Natural killer cell (primary cell): Measurements from ENCODE around the gene BFSP1. TPM values are rescaled to one million over a fixed set of nuclear protein-coding genes. Genes with fewer than 3 reads are reported as not detected.

Experiments
- ATAC-seq, 3 donors: fragments of 150-1000 bp in 2 of 3; fragments of 200-7000 bp in 1 of 3; cut with Tn5 transposase; 1 replicate in 1 of 3; 2 replicates in 2 of 3; pipeline ENCODE4 v1.10.0; 2021; ENCODE audit warnings: mild to moderate bottlenecking in 2 of 3, moderate library complexity in 2 of 3
- DNase-seq, 2 donors: peaks; one replicate each; pipeline versions ENCODE4 v3.0.0 to v3.0.0-alpha.2; 2013 to 2021; ENCODE audit warnings: mixed read lengths in 1 of 2
- H3K27ac ChIP-seq: one replicate; pipeline ENCODE4 v1.5.1; 2013; ENCODE audit warnings: mild to moderate bottlenecking, low read length
- H3K27me3 ChIP-seq: one replicate; pipeline ENCODE4 v1.6.1; 2013; ENCODE audit warnings: low read length; ENCODE audit not compliant: control insufficient read depth, insufficient read depth
- H3K36me3 ChIP-seq: one replicate; pipeline ENCODE4 v1.6.1; 2013; ENCODE audit warnings: low read length; ENCODE audit not compliant: control insufficient read depth, insufficient read depth
- H3K4me1 ChIP-seq: one replicate; pipeline ENCODE4 v1.6.1; 2013; ENCODE audit warnings: low read length; ENCODE audit not compliant: control insufficient read depth, insufficient read depth
- H3K4me3 ChIP-seq: one replicate; pipeline ENCODE4 v1.5.1; 2013; ENCODE audit warnings: low read length
- H3K9me3 ChIP-seq: one replicate; pipeline ENCODE4 v1.6.1; 2013; ENCODE audit warnings: low read length; ENCODE audit not compliant: control insufficient read depth, insufficient read depth
- H3K27ac Mint-ChIP-seq, 2 donors: one replicate each; pipeline ENCODE4 v1.8.0; 2022; ENCODE audit warnings: mild to moderate bottlenecking in 2 of 2, mixed read lengths in 2 of 2, moderate library complexity in 1 of 2
- H3K27me3 Mint-ChIP-seq, 2 donors: one replicate each; pipeline ENCODE4 v1.8.0; 2022; ENCODE audit warnings: low read depth in 2 of 2, mixed read lengths in 2 of 2
- H3K36me3 Mint-ChIP-seq: one replicate; pipeline ENCODE4 v1.8.0; 2022; ENCODE audit warnings: mixed read lengths
- H3K4me1 Mint-ChIP-seq, 2 donors: one replicate each; pipeline ENCODE4 v1.8.0; 2022; ENCODE audit warnings: mixed read lengths in 2 of 2
- H3K4me3 Mint-ChIP-seq: one replicate; pipeline ENCODE4 v1.8.0; 2022; ENCODE audit warnings: mild to moderate bottlenecking, moderate library complexity, mixed read lengths
- H3K9me3 Mint-ChIP-seq, 2 donors: one replicate each; pipeline ENCODE4 v1.8.0; 2022; ENCODE audit warnings: mixed read lengths in 2 of 2
- WGBS: methylation state at CpG from one replicate; pipeline ENCODE4 v1.1.7; 2013; ENCODE audit warnings: missing lambda C conversion rate; ENCODE audit not compliant: insufficient coverage; 5-methylcytosine and 5-hydroxymethylcytosine counted together
- intact Hi-C: fragments of 100-400 bp; cut with micrococcal nuclease; formaldehyde crosslinking; loops from one replicate; pipeline ENCODE4 v1.14.2; 2022
- total RNA-seq, 4 donors: library from RNA; stranded (reverse); fragments of 120-200 nt in 1 of 4; gene quantifications; one replicate each; pipeline versions ENCODE4 v1.2.3 to v1.2.4, GENCODE V29; 2013 to 2022
- TF ChIP-seq, protein P1 (sequence below): fragments of 200-600 bp; IDR thresholded peaks from one replicate; pipeline ENCODE4 v1.8.0; 2022; ENCODE audit warnings: antibody characterized with exemption

The BFSP1 gene
- total RNA-seq, 3 donors from 2014 or later (not counting 1 experiment from before 2014, with no cell fraction given): 2.7 to 7.3 (median 3.7) TPM

DNA sequence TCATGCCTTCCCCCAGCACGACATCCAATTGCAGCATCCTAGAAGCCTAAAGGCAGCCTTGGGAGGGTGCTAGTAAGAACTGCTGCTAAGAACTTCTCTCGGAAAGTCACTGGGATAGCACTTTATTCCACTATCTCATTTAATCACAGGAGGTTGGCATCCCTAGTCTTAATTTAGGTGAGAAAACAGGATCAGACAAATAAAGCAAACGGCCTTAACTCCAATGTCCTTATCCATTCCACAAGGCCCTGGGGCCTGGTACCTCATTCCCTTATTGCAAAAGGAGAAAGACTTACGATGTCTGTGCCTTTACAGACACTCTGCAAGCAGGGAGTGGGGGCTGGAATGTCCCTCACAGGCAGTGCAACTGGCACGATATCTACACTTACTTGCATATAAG is 60.7 kb downstream of the BFSP1 start:
- 76% methylated on average over 3 of the region's 5 CpGs for WGBS
- H3K4me3 Mint-ChIP-seq: no peak overlapping the region
- H3K9me3 Mint-ChIP-seq: no peaks in the 10 kb centered on the region
- H3K36me3 Mint-ChIP-seq: no peaks in the 10 kb centered on the region
- no peaks in the 10 kb centered on the region for H3K36me3 ChIP-seq
- H3K9me3 ChIP-seq: no peaks in the 10 kb centered on the region
- no peaks in the 10 kb centered on the region for H3K4me1 ChIP-seq
- ATAC-seq (no peak), DNase-seq (no peak)
- H3K27ac ChIP-seq: no peak overlapping the region
- H3K27ac Mint-ChIP-seq: no peak overlapping the region
- H3K27me3 ChIP-seq: no peaks in the 10 kb centered on the region
- TF ChIP-seq, protein P1, sequence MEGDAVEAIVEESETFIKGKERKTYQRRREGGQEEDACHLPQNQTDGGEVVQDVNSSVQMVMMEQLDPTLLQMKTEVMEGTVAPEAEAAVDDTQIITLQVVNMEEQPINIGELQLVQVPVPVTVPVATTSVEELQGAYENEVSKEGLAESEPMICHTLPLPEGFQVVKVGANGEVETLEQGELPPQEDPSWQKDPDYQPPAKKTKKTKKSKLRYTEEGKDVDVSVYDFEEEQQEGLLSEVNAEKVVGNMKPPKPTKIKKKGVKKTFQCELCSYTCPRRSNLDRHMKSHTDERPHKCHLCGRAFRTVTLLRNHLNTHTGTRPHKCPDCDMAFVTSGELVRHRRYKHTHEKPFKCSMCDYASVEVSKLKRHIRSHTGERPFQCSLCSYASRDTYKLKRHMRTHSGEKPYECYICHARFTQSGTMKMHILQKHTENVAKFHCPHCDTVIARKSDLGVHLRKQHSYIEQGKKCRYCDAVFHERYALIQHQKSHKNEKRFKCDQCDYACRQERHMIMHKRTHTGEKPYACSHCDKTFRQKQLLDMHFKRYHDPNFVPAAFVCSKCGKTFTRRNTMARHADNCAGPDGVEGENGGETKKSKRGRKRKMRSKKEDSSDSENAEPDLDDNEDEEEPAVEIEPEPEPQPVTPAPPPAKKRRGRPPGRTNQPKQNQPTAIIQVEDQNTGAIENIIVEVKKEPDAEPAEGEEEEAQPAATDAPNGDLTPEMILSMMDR: no peak
- H3K4me3 ChIP-seq: no peak overlapping the region
- H3K4me1 Mint-ChIP-seq: no peaks in the 10 kb centered on the region
- intact Hi-C loops: no loop called here
- peaks cover 0 to 7% of the 10 kb centered on the region in 2 donors for H3K27me3 Mint-ChIP-seq

DNA sequence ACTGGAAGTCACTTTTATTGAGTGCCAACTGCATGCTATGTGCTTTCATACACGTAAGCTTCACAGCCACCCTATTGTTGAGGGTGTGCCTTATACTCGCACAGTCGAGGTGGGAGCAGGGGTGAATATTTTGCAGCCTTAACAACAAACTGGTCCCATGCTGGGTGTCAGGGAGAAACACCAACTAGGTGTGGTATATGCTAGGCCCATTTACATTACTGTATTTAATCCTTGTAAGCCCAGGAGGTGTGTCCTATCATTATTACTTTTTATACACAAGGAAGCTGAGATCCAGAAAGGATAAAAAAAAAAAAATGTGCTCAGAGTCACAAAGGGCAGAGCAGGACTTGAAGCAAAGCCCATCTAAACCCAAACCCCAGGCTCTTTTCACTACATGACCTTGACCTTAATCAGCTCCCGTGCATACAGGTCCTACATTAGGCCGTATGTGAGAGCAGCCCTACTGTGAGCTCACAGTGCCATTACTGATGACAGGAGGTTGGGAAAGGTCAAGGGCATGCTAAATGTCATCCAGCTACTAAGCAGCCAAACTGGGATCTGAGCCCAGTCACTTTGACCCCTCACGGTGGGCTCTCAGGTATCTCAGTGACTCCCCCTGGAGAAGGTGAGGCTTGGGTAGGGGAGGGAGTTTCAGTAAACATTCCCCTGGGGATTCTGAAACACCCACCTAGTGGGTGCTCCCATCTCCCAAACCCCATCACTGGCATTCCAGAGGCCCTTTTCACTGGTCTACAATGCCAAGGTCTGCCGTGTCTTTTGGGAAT is 61.7 kb downstream of the BFSP1 start:
- intact Hi-C loops: no loop called here
- Mint-ChIP-seq H3K27ac (no peak overlapping the region), H3K9me3 (no peaks in the 10 kb centered on the region), H3K36me3 (no peaks in the 10 kb centered on the region), H3K27me3 (peaks cover under 1 to 7% of the 10 kb centered on the region in 2 donors), H3K4me1 (no peaks in the 10 kb centered on the region), H3K4me3 (no peak overlapping the region)
- H3K27me3 ChIP-seq: no peaks in the 10 kb centered on the region
- H3K27ac ChIP-seq: no peak overlapping the region
- TF ChIP-seq, protein P1: no peak
- H3K36me3 ChIP-seq: no peaks in the 10 kb centered on the region
- no peak for DNase-seq
- no peaks in the 10 kb centered on the region for H3K4me1 ChIP-seq
- 92% methylated on average over 5 of the region's 7 CpGs for WGBS
- H3K9me3 ChIP-seq: no peaks in the 10 kb centered on the region
- H3K4me3 ChIP-seq: no peak overlapping the region
- ATAC-seq: no peak

DNA sequence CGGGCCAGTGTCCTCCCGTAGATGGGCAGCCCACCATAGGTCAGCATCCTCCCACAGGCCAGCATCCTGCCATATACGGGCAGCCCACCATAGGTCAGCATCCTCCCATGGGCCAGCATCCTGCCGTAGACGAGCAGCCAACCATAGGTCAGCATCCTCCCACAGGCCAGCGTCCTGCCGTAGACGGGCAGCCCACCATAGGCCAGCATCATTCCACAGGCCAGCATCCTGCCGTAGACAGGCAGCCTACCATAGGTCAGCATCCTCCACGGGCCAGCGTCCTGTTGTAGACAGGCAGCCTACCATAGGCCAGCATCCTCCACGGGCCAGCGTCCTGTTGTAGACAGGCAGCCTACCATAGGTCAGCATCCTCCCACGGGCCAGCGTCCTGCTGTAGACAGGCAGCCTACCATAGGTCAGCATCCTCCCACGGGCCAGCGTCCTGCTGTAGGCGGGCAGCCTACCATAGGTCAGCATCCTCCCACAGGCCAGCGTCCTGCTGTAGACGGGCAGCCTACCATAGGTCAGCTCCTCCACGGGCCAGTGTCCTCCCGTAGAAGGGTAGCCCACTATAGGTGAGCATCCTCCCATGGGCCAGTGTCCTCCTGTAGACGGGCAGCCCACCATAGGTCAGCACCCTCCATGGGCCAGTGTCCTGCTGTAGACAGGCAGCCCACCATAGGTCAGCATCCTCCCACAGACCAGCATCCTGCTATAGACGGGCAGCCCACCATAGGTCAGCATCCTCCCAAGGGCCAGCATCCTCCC is 62.9 kb downstream of the BFSP1 start:
- Mint-ChIP-seq H3K27ac (no peak overlapping the region), H3K9me3 (no peaks in the 10 kb centered on the region), H3K36me3 (no peaks in the 10 kb centered on the region), H3K4me3 (no peak overlapping the region), H3K4me1 (no peaks in the 10 kb centered on the region), H3K27me3 (peaks cover 3 to 7% of the 10 kb centered on the region in 2 donors)
- ATAC-seq (no peak), DNase-seq (no peak)
- H3K9me3 ChIP-seq: no peaks in the 10 kb centered on the region
- WGBS: 77% methylated on average over 24 of the region's 24 CpGs
- H3K4me1 ChIP-seq: no peaks in the 10 kb centered on the region
- H3K27me3 ChIP-seq: no peaks in the 10 kb centered on the region
- intact Hi-C loops: no loop called here
- H3K36me3 ChIP-seq: no peaks in the 10 kb centered on the region
- H3K27ac ChIP-seq: no peak overlapping the region
- TF ChIP-seq, protein P1: no peak
- no peak overlapping the region for H3K4me3 ChIP-seq
